ENCODE measurements around the gene ANK3.

ANK3 gene

GRCh38 chr10:60382946-60383681 lies 6.6 kb downstream of the ANK3 start:
- in situ Hi-C loops (cut with HindIII; ENCODE audit: low sequenced_read_pairs): no loop called here

- in situ Hi-C loops (cut with HindIII; ENCODE audit: low sequenced_read_pairs): no loop called here
These were observed 8.9 kb downstream of the ANK3 start for GRCh38 chr10:60380781-60381180.

- in situ Hi-C loops (cut with HindIII; ENCODE audit: low sequenced_read_pairs): no loop called here
These were observed 11.7 kb downstream of the ANK3 start for GRCh38 chr10:60377955-60378354.

GRCh38 chr10:60377042-60377352 lies 12.7 kb downstream of the ANK3 start:
- in situ Hi-C loops (cut with HindIII; ENCODE audit: low sequenced_read_pairs): no loop called here

GRCh38 chr10:60376221-60377041 lies 13.2 kb downstream of the ANK3 start:
- in situ Hi-C loops (cut with HindIII; ENCODE audit: low sequenced_read_pairs): no loop called here

GRCh38 chr10:60375293-60376004 lies 14.2 kb downstream of the ANK3 start:
- in situ Hi-C loops (cut with HindIII; ENCODE audit: low sequenced_read_pairs): no loop called here

GRCh38 chr10:60374836-60375235 lies 14.8 kb downstream of the ANK3 start:
- in situ Hi-C loops (cut with HindIII; ENCODE audit: low sequenced_read_pairs): no loop called here

- in situ Hi-C loops (cut with HindIII; ENCODE audit: low sequenced_read_pairs): no loop called here
These were observed 17.2 kb downstream of the ANK3 start for GRCh38 chr10:60372436-60372835.

- in situ Hi-C loops (cut with HindIII; ENCODE audit: low sequenced_read_pairs): no loop called here
These were observed 20.1 kb downstream of the ANK3 start for GRCh38 chr10:60369547-60369930.

GRCh38 chr10:60368875-60369546 lies 20.7 kb downstream of the ANK3 start:
- in situ Hi-C loops (cut with HindIII; ENCODE audit: low sequenced_read_pairs): no loop called here

- in situ Hi-C loops (cut with HindIII; ENCODE audit: low sequenced_read_pairs): no loop called here
These were observed 21.8 kb downstream of the ANK3 start for GRCh38 chr10:60367901-60368300.

GRCh38 chr10:60367431-60367830 lies 22.2 kb downstream of the ANK3 start:
- in situ Hi-C loops (cut with HindIII; ENCODE audit: low sequenced_read_pairs): no loop called here

GRCh38 chr10:60367024-60367423 lies 22.7 kb downstream of the ANK3 start:
- in situ Hi-C loops (cut with HindIII; ENCODE audit: low sequenced_read_pairs): no loop called here

- in situ Hi-C loops (cut with HindIII; ENCODE audit: low sequenced_read_pairs): no loop called here
These were observed 26.5 kb downstream of the ANK3 start for GRCh38 chr10:60363187-60363586.

GRCh38 chr10:60362461-60362860 lies 27.2 kb downstream of the ANK3 start:
- in situ Hi-C loops (cut with HindIII; ENCODE audit: low sequenced_read_pairs): no loop called here

GRCh38 chr10:60359066-60359465 lies 30.6 kb downstream of the ANK3 start:
- in situ Hi-C loops (cut with HindIII; ENCODE audit: low sequenced_read_pairs): no loop called here

GRCh38 chr10:60358282-60358681 lies 31.4 kb downstream of the ANK3 start:
- in situ Hi-C loops (cut with HindIII; ENCODE audit: low sequenced_read_pairs): no loop called here

GRCh38 chr10:60353519-60354258 lies 36.0 kb downstream of the ANK3 start:
- in situ Hi-C loops (cut with HindIII; ENCODE audit: low sequenced_read_pairs): no loop called here

- in situ Hi-C loops (cut with HindIII; ENCODE audit: low sequenced_read_pairs): no loop called here
These were observed 37.6 kb downstream of the ANK3 start for GRCh38 chr10:60352105-60352504.

GRCh38 chr10:60351191-60351853 lies 38.4 kb downstream of the ANK3 start:
- in situ Hi-C loops (cut with HindIII; ENCODE audit: low sequenced_read_pairs): no loop called here
